ENCODE data around the gene ST6GALNAC3. TPM values are rescaled to one million over a fixed set of nuclear protein-coding genes. Genes with fewer than 3 reads are reported as not detected.

Gene ST6GALNAC3
- total RNA-seq, 4 donors from 2014 or later: 1.00 to 5.7 (median 1.9) TPM; not detected in 1

DNA sequence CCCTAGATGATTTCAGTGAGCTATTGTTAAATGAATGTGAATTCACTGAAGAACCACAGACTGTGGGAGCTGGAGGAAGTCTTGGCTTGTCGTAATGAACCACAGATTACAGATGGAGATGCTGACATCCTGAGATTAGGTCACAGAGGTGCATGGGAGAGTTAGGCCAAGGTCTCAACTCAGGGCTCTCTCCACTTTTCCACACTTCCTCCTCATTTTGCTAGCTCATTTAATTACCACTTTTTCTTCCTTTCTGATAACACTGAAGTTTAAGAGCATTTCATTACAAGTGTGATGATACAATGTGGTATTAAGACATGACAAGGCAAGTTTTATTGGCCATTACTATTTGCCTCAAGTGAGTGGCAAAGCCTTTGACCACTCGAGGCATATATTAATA lies 30.8 kb downstream of the ST6GALNAC3 start:
- Histone ChIP-seq H3K36me3 (no peaks in the 10 kb centered on the region), H3K27me3 (no peaks in the 10 kb centered on the region), H3K27ac (no peak overlapping the region), H3K9me3 (no peaks in the 10 kb centered on the region), H3K4me3 (no peak overlapping the region), H3K4me1 (no peaks in the 10 kb centered on the region)
- DNase-seq: no peak
- in situ Hi-C loops (cut with MboI; ENCODE audit: low pct_ligation_motif_present in 1 of 4, low pct_unique_long_range_greater_than_20kb in 1 of 4, low sequenced_read_pairs in 3 of 4) (no loop called here), intact Hi-C loops (cut with DNase I; ENCODE audit: low total_unique reads) (no loop called here)
- WGBS, 2 donors (ENCODE audit: low coverage in 1 of 2): 34 to 57% methylated on average over 2 of the region's 2 CpGs
- TF ChIP-seq POLR2AphosphoS5 (IDR thresholded peaks at IDR 0.05) (no peak), EP300 (IDR thresholded peaks at IDR 0.05; ENCODE audit: low read depth) (no peak), POLR2A (IDR thresholded peaks at IDR 0.05) (no peak)
- TF ChIP-seq, protein P1, sequence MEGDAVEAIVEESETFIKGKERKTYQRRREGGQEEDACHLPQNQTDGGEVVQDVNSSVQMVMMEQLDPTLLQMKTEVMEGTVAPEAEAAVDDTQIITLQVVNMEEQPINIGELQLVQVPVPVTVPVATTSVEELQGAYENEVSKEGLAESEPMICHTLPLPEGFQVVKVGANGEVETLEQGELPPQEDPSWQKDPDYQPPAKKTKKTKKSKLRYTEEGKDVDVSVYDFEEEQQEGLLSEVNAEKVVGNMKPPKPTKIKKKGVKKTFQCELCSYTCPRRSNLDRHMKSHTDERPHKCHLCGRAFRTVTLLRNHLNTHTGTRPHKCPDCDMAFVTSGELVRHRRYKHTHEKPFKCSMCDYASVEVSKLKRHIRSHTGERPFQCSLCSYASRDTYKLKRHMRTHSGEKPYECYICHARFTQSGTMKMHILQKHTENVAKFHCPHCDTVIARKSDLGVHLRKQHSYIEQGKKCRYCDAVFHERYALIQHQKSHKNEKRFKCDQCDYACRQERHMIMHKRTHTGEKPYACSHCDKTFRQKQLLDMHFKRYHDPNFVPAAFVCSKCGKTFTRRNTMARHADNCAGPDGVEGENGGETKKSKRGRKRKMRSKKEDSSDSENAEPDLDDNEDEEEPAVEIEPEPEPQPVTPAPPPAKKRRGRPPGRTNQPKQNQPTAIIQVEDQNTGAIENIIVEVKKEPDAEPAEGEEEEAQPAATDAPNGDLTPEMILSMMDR (IDR thresholded peaks at IDR 0.05): no peak

DNA sequence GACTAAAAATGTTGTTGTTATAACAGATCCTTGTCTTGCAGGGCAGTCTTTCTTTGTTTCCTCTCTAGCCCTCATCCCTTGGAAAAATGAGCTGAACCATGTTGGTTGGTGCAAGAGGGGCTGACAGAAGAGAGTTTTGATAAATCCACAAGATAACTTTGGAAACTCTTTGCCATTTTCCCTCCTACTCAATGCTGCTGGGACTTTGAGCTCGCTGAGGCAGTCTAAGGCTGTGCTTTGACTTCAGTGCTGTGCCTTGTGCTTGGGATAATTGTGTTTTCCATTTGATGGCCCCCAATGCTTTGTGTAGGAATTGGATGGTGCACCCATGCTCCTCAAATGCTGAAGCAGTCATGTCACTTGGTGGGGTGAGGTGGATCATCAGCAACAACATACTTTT lies 31.7 kb downstream of the ST6GALNAC3 start:
- 81% methylated on average over 1 of the region's 1 CpG; no CpG with 5 or more reads in 1 of the 2 donors for WGBS, 2 donors (ENCODE audit: low coverage in 1 of 2)
- TF ChIP-seq POLR2A (IDR thresholded peaks at IDR 0.05): no peak
- no peak for TF ChIP-seq POLR2AphosphoS5 (IDR thresholded peaks at IDR 0.05)
- TF ChIP-seq, protein P1 (IDR thresholded peaks at IDR 0.05): no peak
- no peak for TF ChIP-seq EP300 (IDR thresholded peaks at IDR 0.05; ENCODE audit: low read depth)
- Histone ChIP-seq H3K4me1 (no peaks in the 10 kb centered on the region), H3K27me3 (no peaks in the 10 kb centered on the region), H3K36me3 (no peaks in the 10 kb centered on the region), H3K9me3 (no peaks in the 10 kb centered on the region), H3K4me3 (no peak overlapping the region), H3K27ac (no peak overlapping the region)
- intact Hi-C loops (cut with DNase I; ENCODE audit: low total_unique reads) (no loop called here), in situ Hi-C loops (cut with MboI; ENCODE audit: low pct_ligation_motif_present in 1 of 4, low pct_unique_long_range_greater_than_20kb in 1 of 4, low sequenced_read_pairs in 3 of 4) (no loop called here)
- no peak for DNase-seq

DNA sequence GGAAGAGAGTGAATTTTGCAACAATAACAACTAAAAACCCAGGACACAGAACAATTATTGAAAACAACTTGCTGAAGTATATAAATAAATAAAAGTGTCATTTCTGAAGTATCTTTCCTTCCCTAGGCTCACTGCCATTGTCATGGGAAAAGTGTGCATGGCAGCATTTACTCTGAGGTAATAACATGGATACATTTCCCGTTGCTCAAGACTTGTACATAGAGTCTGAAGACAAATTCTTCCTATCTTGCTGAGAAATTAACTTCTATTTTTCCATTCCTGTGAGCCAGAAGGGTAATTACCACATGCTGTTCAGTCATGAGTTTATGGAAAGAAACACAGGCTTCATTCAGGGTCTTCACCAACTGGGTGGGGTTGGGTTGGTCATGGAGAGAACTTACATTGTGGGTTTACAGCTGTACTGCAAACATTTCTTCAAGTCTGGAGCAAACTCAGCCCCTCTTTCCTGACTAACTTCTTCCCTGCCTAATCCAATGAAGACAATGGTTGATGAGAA lies 32.2 kb downstream of the ST6GALNAC3 start:
- WGBS, 2 donors (ENCODE audit: low coverage in 1 of 2): 67 to 69% methylated on average over 1 of the region's 1 CpG
- DNase-seq: no peak
- H3K4me3 ChIP-seq: no peak overlapping the region
- in situ Hi-C loops (cut with MboI; ENCODE audit: low pct_ligation_motif_present in 1 of 4, low pct_unique_long_range_greater_than_20kb in 1 of 4, low sequenced_read_pairs in 3 of 4) (no loop called here), intact Hi-C loops (cut with DNase I; ENCODE audit: low total_unique reads) (no loop called here)
- no peaks in the 10 kb centered on the region for H3K9me3 ChIP-seq
- no peaks in the 10 kb centered on the region for H3K36me3 ChIP-seq
- no peak overlapping the region for H3K27ac ChIP-seq
- no peaks in the 10 kb centered on the region for H3K27me3 ChIP-seq
- no peaks in the 10 kb centered on the region for H3K4me1 ChIP-seq
- TF ChIP-seq EP300 (IDR thresholded peaks at IDR 0.05; ENCODE audit: low read depth): no peak
- TF ChIP-seq POLR2A (IDR thresholded peaks at IDR 0.05): no peak
- TF ChIP-seq, protein P1 (IDR thresholded peaks at IDR 0.05): no peak
- no peak for TF ChIP-seq POLR2AphosphoS5 (IDR thresholded peaks at IDR 0.05)

DNA sequence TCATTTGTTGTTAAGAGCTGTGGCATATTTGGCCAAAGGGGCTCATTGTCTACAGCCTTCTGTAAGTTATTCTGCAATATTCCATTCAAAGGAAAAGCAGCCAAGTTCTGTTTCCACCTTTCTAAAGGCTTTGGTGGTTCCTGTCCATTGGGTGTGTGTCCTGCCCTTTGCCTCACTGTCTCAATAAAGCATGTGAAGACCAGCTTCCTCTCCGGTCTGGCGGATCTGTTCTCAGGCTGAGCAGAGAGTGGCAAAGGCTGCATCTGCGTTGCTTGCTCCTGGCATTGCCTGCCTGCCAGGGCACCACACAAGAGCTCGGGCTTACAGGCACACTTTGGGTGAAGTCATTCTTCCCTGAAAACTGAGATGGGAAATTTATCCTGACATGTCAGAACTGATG lies 34.9 kb downstream of the ST6GALNAC3 start:
- H3K36me3 ChIP-seq: no peaks in the 10 kb centered on the region
- DNase-seq: no peak
- H3K27me3 ChIP-seq: no peaks in the 10 kb centered on the region
- H3K4me3 ChIP-seq: no peak overlapping the region
- H3K9me3 ChIP-seq: no peaks in the 10 kb centered on the region
- 90 to 100% methylated on average over 1 to 4 of the region's 4 CpGs for WGBS, 2 donors (ENCODE audit: low coverage in 1 of 2)
- TF ChIP-seq, protein P1 (IDR thresholded peaks at IDR 0.05): no peak
- TF ChIP-seq POLR2AphosphoS5 (IDR thresholded peaks at IDR 0.05) (no peak), EP300 (IDR thresholded peaks at IDR 0.05; ENCODE audit: low read depth) (no peak), POLR2A (IDR thresholded peaks at IDR 0.05) (no peak)
- no peak overlapping the region for H3K27ac ChIP-seq
- intact Hi-C loops (cut with DNase I; ENCODE audit: low total_unique reads) (no loop called here), in situ Hi-C loops (cut with MboI; ENCODE audit: low pct_ligation_motif_present in 1 of 4, low pct_unique_long_range_greater_than_20kb in 1 of 4, low sequenced_read_pairs in 3 of 4) (no loop called here)
- H3K4me1 ChIP-seq: no peaks in the 10 kb centered on the region
